Endothelial cell (in vitro differentiated cells): Measurements from ENCODE around the gene CCDC71L. TPM values are rescaled to one million over a fixed set of nuclear protein-coding genes. Genes with fewer than 3 reads are reported as not detected.

Experiments used
- DNase-seq: peaks from one replicate; pipeline ENCODE4 v3.0.0; 2021; ENCODE audit warnings: low spot score
- H3K27ac Mint-ChIP-seq: one replicate; pipeline ENCODE4 v1.8.0; 2021; ENCODE audit warnings: mixed read lengths, inconsistent platforms; ENCODE audit not compliant: unreplicated experiment
- H3K27me3 Mint-ChIP-seq: one replicate; pipeline ENCODE4 v1.8.0; 2021; ENCODE audit warnings: mild to moderate bottlenecking, moderate library complexity, mixed read lengths, inconsistent platforms; ENCODE audit not compliant: unreplicated experiment
- H3K36me3 Mint-ChIP-seq: one replicate; pipeline ENCODE4 v1.8.0; 2021; ENCODE audit warnings: mild to moderate bottlenecking, low read depth, mixed read lengths, inconsistent platforms; ENCODE audit not compliant: unreplicated experiment
- H3K4me1 Mint-ChIP-seq: one replicate; pipeline ENCODE4 v1.8.0; 2021; ENCODE audit warnings: mild to moderate bottlenecking, mixed read lengths, inconsistent platforms; ENCODE audit not compliant: unreplicated experiment
- H3K4me3 Mint-ChIP-seq: one replicate; pipeline ENCODE4 v1.8.0; 2021; ENCODE audit warnings: mild to moderate bottlenecking, mixed read lengths, inconsistent platforms; ENCODE audit not compliant: unreplicated experiment
- H3K9me3 Mint-ChIP-seq: one replicate; pipeline ENCODE4 v1.8.0; 2021; ENCODE audit warnings: mixed read lengths, inconsistent platforms; ENCODE audit not compliant: unreplicated experiment
- CTCF ChIP-seq: fragments of 200-600 bp; sonication (generic); IDR thresholded peaks from one replicate; pipeline ENCODE4 v1.5.0; 2021; ENCODE audit warnings: antibody characterized with exemption; ENCODE audit not compliant: unreplicated experiment
- total RNA-seq: library from RNA; stranded (reverse); fragmentation: NEBNext Ultra II Directional; extraction: Animal tissue kit (Norgen Biotek cat#: 25700); gene quantifications from one replicate; pipeline ENCODE4 v1.2.1, GENCODE V29; 2021; ENCODE audit not compliant: unreplicated experiment

The CCDC71L gene
- total RNA-seq, 1 donor from 2014 or later = 43.4 TPM

DNA sequence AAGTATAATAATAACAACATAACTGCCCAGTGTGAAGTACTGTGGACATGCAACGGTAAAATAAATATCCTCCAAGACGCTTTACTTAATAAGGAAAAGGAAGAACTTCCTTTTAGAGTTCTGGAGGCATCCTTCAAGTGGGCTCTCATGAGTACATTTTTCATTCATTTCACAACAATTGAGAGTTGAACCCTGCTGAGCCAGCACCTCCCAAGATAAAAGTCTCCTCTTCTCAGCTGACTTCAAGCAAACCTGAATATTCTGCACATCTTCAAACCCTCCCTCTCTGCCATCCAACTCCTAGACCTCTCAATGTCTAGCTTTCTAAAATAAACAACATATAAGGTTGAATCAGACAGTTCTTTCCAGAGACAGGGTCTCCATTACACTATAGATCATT is 7.5 kb downstream of the CCDC71L start:
- Mint-ChIP-seq H3K4me1 (peaks cover 7% of the 10 kb centered on the region), H3K4me3 (no peak overlapping the region), H3K36me3 (peaks cover 6% of the 10 kb centered on the region), H3K27ac (no peak overlapping the region), H3K27me3 (peaks cover 3% of the 10 kb centered on the region), H3K9me3 (no peaks in the 10 kb centered on the region)
- no peak for DNase-seq
- no peak for TF ChIP-seq CTCF

DNA sequence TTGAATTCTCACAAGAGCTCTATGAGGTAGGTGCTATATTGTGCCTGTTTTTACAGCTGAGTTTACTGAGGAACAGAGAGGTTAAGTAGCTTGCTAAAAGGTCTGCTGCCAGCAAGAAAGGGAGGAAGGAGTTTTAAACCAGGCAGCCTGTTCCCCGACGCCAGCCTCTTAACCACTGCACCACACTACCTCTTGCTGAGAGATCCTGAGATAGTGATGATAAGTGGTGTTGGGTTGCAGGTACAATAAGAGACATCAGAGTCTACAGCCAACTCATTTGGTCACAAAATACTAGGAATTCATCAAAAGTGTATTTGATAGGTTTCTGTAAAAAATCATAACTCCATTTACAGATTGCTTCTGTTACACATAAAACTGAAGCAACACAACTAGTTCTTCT is 8.0 kb downstream of the CCDC71L start:
- Mint-ChIP-seq H3K27ac (no peak overlapping the region), H3K36me3 (peaks cover 6% of the 10 kb centered on the region), H3K9me3 (no peaks in the 10 kb centered on the region), H3K4me3 (no peak overlapping the region), H3K4me1 (peaks cover 7% of the 10 kb centered on the region), H3K27me3 (peaks cover 3% of the 10 kb centered on the region)
- no peak for DNase-seq
- no peak for TF ChIP-seq CTCF

DNA sequence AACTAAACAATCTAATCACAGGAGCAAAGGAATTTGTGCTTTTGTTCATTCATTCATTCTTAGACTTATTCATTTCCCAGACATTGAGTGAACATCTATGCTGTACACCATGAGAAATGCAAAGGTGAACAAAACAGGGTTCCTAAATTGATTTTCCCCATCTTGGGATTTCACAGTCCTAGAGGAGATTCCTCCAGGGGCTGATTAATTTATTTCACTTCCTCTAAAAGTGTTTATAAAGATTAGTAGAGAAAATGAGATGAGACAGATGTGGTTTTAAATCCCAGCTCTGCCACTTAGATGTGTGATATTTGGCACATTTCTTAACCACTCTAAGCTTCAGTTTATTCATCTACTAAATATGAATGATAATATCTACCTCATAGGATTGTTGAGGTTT is 8.9 kb downstream of the CCDC71L start:
- Mint-ChIP-seq H3K36me3 (peaks cover 6% of the 10 kb centered on the region), H3K9me3 (no peaks in the 10 kb centered on the region), H3K27me3 (peaks cover 3% of the 10 kb centered on the region), H3K27ac (no peak overlapping the region), H3K4me1 (peaks cover 5% of the 10 kb centered on the region), H3K4me3 (no peak overlapping the region)
- DNase-seq = no peak
- no peak for TF ChIP-seq CTCF

DNA sequence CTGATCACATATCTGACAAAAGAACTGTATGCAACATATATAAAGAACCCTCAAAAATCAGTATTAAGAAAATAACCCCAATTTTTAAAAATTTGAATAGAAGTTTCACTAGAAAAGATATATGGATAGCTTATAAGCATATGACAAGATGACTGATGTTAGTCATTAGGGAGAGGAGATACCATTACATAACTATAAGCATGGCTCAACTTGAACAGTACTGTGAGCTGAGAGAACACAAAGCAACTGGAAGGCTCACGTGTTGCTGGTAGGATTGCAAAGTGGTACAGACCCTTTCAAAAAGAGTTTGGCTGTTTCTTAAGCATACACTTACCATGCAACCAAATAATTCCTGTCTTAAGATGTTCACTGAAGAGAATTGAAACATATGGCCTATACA is 14.7 kb downstream of the CCDC71L start:
- Mint-ChIP-seq H3K36me3 (peaks cover 6% of the 10 kb centered on the region), H3K9me3 (no peaks in the 10 kb centered on the region), H3K4me1 (no peaks in the 10 kb centered on the region), H3K27ac (no peak overlapping the region), H3K27me3 (peaks cover 3% of the 10 kb centered on the region), H3K4me3 (no peak overlapping the region)
- TF ChIP-seq CTCF = no peak
- no peak for DNase-seq

GRCh38 chr7:106644999-106645398 is 16.0 kb downstream of the CCDC71L start:
- H3K27me3 Mint-ChIP-seq = peaks cover 3% of the 10 kb centered on the region
- DNase-seq = no peak
- TF ChIP-seq CTCF = no peak
- H3K9me3 Mint-ChIP-seq = no peaks in the 10 kb centered on the region
- no peak overlapping the region for H3K27ac Mint-ChIP-seq
- peaks cover 6% of the 10 kb centered on the region for H3K36me3 Mint-ChIP-seq
- no peaks in the 10 kb centered on the region for H3K4me1 Mint-ChIP-seq
- no peak overlapping the region for H3K4me3 Mint-ChIP-seq
